Keratinocyte (primary cell): ENCODE results near the gene HYKK. TPM values are rescaled to one million over a fixed set of nuclear protein-coding genes. Genes with fewer than 3 reads are reported as not detected.

Source experiments
- DNase-seq: peaks from one replicate; pipeline ENCODE4 v3.0.0-alpha.2; 2011; ENCODE audit warnings: low read depth, missing footprints, low spot score
- FAIRE-seq: peaks from 2 replicates; lab custom pipeline; 2011; peaks lifted over from hg19 to GRCh38; lab: Jason Lieb, UNC
- H2AFZ ChIP-seq: 2 replicates; pipeline ENCODE4 v1.6.0; 2012; ENCODE audit warnings: low read length, control low read depth, inconsistent platforms; ENCODE audit not compliant: control insufficient read depth
- H3K27ac ChIP-seq: 2 replicates; pipeline ENCODE4 v1.5.1; 2011; ENCODE audit warnings: low read length; ENCODE audit not compliant: control insufficient read depth, insufficient read depth
- H3K27me3 ChIP-seq: 3 replicates; pipeline ENCODE4 v1.6.0; 2011; ENCODE audit warnings: low read length; ENCODE audit not compliant: control insufficient read depth, insufficient read depth; ENCODE audit errors: extremely low read depth
- H3K36me3 ChIP-seq, 2 experiments: 2 replicates in 1 of 2; 3 replicates in 1 of 2; pipeline ENCODE4 v1.5.1; 2011; ENCODE audit warnings: low read length in 2 of 2, mild to moderate bottlenecking in 1 of 2; ENCODE audit not compliant: control insufficient read depth in 2 of 2, insufficient read depth in 2 of 2; ENCODE audit errors: extremely low read depth in 1 of 2
- H3K4me1 ChIP-seq: 3 replicates; pipeline ENCODE4 v1.5.1; 2011; ENCODE audit warnings: low read length; ENCODE audit not compliant: control insufficient read depth, insufficient read depth; ENCODE audit errors: extremely low read depth
- H3K4me2 ChIP-seq: 3 replicates; pipeline ENCODE4 v1.6.0; 2011; ENCODE audit warnings: low read depth, low read length; ENCODE audit not compliant: control insufficient read depth, insufficient read depth; ENCODE audit errors: extremely low read depth
- H3K4me3 ChIP-seq, 3 experiments: fragments of 200-600 bp in 1 of 3; sonication (generic) in 1 of 3; 2 replicates in 2 of 3; 3 replicates in 1 of 3; pipeline ENCODE4 v1.5.1; 2011 to 2016; ENCODE audit warnings: low read length in 3 of 3, mild to moderate bottlenecking in 3 of 3, control low read depth in 2 of 3, inconsistent platforms in 1 of 3, low read depth in 1 of 3, mixed read lengths in 1 of 3, mixed run types in 1 of 3, moderate library complexity in 1 of 3; ENCODE audit not compliant: control insufficient read depth in 2 of 3, insufficient read depth in 2 of 3; ENCODE audit errors: extremely low read depth in 1 of 3
- H3K79me2 ChIP-seq: 2 replicates; pipeline ENCODE4 v1.6.0; 2012; ENCODE audit warnings: low read length; ENCODE audit not compliant: control insufficient read depth, insufficient read depth
- H3K9ac ChIP-seq: 3 replicates; pipeline ENCODE4 v1.6.0; 2011; ENCODE audit warnings: low read length; ENCODE audit not compliant: control insufficient read depth, insufficient read depth; ENCODE audit errors: extremely low read depth
- H3K9me1 ChIP-seq: 3 replicates; pipeline ENCODE4 v1.6.0; 2011; ENCODE audit warnings: low read length; ENCODE audit not compliant: control insufficient read depth, insufficient read depth; ENCODE audit errors: extremely low read depth
- H3K9me3 ChIP-seq: 2 replicates; pipeline ENCODE4 v1.5.1; 2012; ENCODE audit warnings: low read depth, low read length; ENCODE audit not compliant: control insufficient read depth
- H4K20me1 ChIP-seq: 3 replicates; pipeline ENCODE4 v1.6.0; 2011; ENCODE audit warnings: low read length; ENCODE audit not compliant: control insufficient read depth, insufficient read depth; ENCODE audit errors: extremely low read depth
- CTCF ChIP-seq, 3 experiments: IDR thresholded peaks in 1 of 3; conservative IDR thresholded peaks in 1 of 3; optimal IDR thresholded peaks in 1 of 3; 2 replicates in 2 of 3; 3 replicates in 1 of 3; pipeline versions ENCODE3 to v1.5.1; 2011; ENCODE audit warnings: low read length in 3 of 3, mild to moderate bottlenecking in 3 of 3, moderate library complexity in 2 of 3, control low read depth in 1 of 3, inconsistent platforms in 1 of 3; ENCODE audit not compliant: insufficient read depth in 2 of 3; ENCODE audit errors: extremely low read depth in 1 of 3
- EZH2 ChIP-seq: IDR thresholded peaks from one replicate; pipeline ENCODE4 v1.6.1; 2012; ENCODE audit warnings: inconsistent platforms, mild to moderate bottlenecking, low read length, moderate library complexity
- dilution Hi-C: fragments of 300-500 bp; cut with MboI; formaldehyde crosslinking; loops from one replicate; pipeline ENCODE4 v1.7.0; 2020; ENCODE audit warnings: low sequenced_read_pairs; ENCODE audit not compliant: extremely low pct_ligation_motif_present
- polyA plus RNA-seq, 5 experiments: library from polyadenylated mRNA; depleted of rRNA in 3 of 5; stranded (reverse) in 3 of 5; stranded (forward) in 1 of 5; unstranded in 1 of 5; fragments of >200 nt; gene quantifications; 1 replicate in 1 of 5; 2 replicates in 3 of 5; 3 replicates in 1 of 5; pipeline versions ENCODE4 v1.2.1 to v1.2.3, GENCODE V29; 2011 to 2012; ENCODE audit warnings: missing spikeins in 2 of 5, low read depth in 1 of 5, low replicate concordance in 1 of 5

HYKK gene
- polyA plus RNA-seq, 1 donor (not counting 4 experiments of a cell fraction or from before 2014, with no cell fraction given) = 2.2 TPM

GRCh38 chr15:78540141-78540870, 32.9 kb downstream of the HYKK start, which contains the start of gene PSMA4:
PSMA4 (plus strand) TSS chr15:78540444; CDS start chr15:78541928, 1,484 bp downstream.
- Histone ChIP-seq H3K27me3 (no peaks in the 10 kb centered on the region), H3K4me3 (peak within 1 kb of the TSS; percentile 68 to 88 (median 86)), H3K4me2 (peak within 1 kb of the TSS; percentile 86), H3K27ac (peak within 1 kb of the TSS; percentile 94), H3K9me3 (no peaks in the 10 kb centered on the region), H3K9me1 (no peaks in the 10 kb centered on the region), H4K20me1 (no peaks in the 10 kb centered on the region), H2AFZ (peak within 1 kb of the TSS; percentile 98), H3K36me3 (peaks cover 7 to 8% of the 10 kb centered on the region in 2 experiments), H3K9ac (peak within 1 kb of the TSS; percentile 98), H3K79me2 (peaks cover 30% of the 10 kb centered on the region), H3K4me1 (peaks cover 9% of the 10 kb centered on the region)
- DNase-seq (peak; percentile 23), FAIRE-seq (no peak)
- dilution Hi-C loops = no loop called here
- TF ChIP-seq EZH2 (no peak), CTCF (optimal IDR thresholded peaks at IDR 0.05 in 1 of 3, IDR thresholded peaks at IDR 0.05 in 1 of 3, conservative IDR thresholded peaks at IDR 0.05 in 1 of 3; ENCODE audit: extremely low read depth in 1 of 3, insufficient read depth in 2 of 3, low read length in 3 of 3) (no peak)

DNA sequence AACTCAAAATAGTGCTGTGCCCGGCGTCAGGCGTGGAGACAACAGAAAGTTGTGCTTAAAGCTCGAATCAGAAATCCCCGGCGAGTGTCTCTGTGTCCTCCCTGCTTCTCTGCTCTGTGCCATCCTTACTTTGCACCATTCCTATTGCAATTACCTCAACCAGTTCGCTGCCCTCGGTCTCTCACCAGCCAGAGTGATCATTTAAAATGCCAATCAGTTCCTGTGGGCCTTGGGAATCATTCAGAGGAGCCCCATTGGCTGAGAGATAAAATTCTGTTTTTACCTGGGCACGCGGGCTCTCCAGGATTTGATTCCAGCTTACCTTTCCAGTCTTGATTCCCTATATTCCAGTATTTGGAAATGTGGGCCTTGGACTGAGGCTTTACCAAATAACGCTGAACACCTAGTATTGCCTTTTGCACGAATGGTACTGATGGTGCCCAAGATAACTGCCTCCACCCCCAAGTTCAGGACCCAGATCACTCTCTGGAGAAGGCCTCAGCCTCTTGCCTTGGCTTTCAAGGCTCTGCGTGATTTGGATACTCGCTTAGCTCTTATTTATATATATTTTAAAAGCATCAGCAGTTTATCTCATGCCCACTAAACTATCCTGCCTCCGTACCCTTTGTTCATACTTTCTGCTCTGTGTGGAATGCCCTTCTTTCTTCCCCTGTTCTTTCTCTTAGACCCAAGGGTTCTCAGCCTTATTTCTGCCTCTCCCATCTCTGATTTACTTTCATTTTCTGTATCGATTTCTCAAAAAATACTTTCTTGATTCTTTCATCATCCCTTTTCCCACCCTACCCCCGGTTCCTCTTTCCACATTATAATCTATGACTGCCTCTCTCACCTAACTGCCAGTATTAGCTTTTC, 33.7 kb downstream of the HYKK start:
- Histone ChIP-seq H2AFZ (peak overlapping the region; percentile 98), H3K9ac (peak overlapping the region; percentile 98), H4K20me1 (no peaks in the 10 kb centered on the region), H3K27ac (peak overlapping the region; percentile 94), H3K4me2 (peak overlapping the region; percentile 86), H3K27me3 (no peaks in the 10 kb centered on the region), H3K79me2 (peaks cover 30% of the 10 kb centered on the region), H3K9me3 (no peaks in the 10 kb centered on the region), H3K4me3 (peak overlapping the region; percentile 68 to 88 (median 86)), H3K36me3 (peaks cover 8 to 13% of the 10 kb centered on the region in 2 experiments), H3K9me1 (no peaks in the 10 kb centered on the region), H3K4me1 (peaks cover 9% of the 10 kb centered on the region)
- dilution Hi-C loops = no loop called here
- FAIRE-seq (no peak), DNase-seq (no peak)
- TF ChIP-seq CTCF (optimal IDR thresholded peaks at IDR 0.05 in 1 of 3, IDR thresholded peaks at IDR 0.05 in 1 of 3, conservative IDR thresholded peaks at IDR 0.05 in 1 of 3; ENCODE audit: extremely low read depth in 1 of 3, insufficient read depth in 2 of 3, low read length in 3 of 3) = no peak
- no peak for TF ChIP-seq EZH2
